T-helper 17 cell (primary cell): Measurements from ENCODE around the gene ZNF600. TPM values are rescaled to one million over a fixed set of nuclear protein-coding genes. Genes with fewer than 3 reads are reported as not detected.
"Not testable (repeated sequence)": the region's sequence is repeated elsewhere in the genome, so short reads cannot be mapped to it uniquely, and the experiment has no call there.

Source experiments
- ATAC-seq: fragments of 150-1000 bp; cut with Tn5 transposase; 2 replicates; pipeline ENCODE4 v1.10.0; 2021; ENCODE audit warnings: mild to moderate bottlenecking, moderate library complexity
- DNase-seq, 3 donors: peaks; one replicate each; pipeline versions ENCODE4 v3.0.0 to v3.0.0-alpha.2; 2020 to 2021
- H3K9me3 ChIP-seq: one replicate; pipeline ENCODE4 v1.7.0; 2013; ENCODE audit warnings: low read length, mild to moderate bottlenecking; ENCODE audit not compliant: control insufficient read depth, poor library complexity, severe bottlenecking
- H3K27ac Mint-ChIP-seq: one replicate; pipeline ENCODE4 v1.8.0; 2022; ENCODE audit warnings: mild to moderate bottlenecking, moderate library complexity, mixed read lengths
- H3K27me3 Mint-ChIP-seq: one replicate; pipeline ENCODE4 v1.8.0; 2022; ENCODE audit warnings: mixed read lengths
- H3K36me3 Mint-ChIP-seq: one replicate; pipeline ENCODE4 v1.8.0; 2022; ENCODE audit warnings: low read depth, mixed read lengths
- H3K4me1 Mint-ChIP-seq: one replicate; pipeline ENCODE4 v1.8.0; 2022; ENCODE audit warnings: mild to moderate bottlenecking, mixed read lengths
- H3K4me3 Mint-ChIP-seq: one replicate; pipeline ENCODE4 v1.8.0; 2022; ENCODE audit warnings: mild to moderate bottlenecking, moderate library complexity, mixed read lengths
- total RNA-seq, 4 donors: library from RNA in 2 of 4; stranded (reverse) in 2 of 4; gene quantifications; one replicate each; pipeline ENCODE4 v1.2.3 and lab custom pipeline; 2022 to 2026

Gene ZNF600
- total RNA-seq, 2 donors from 2014 or later, result 5.7 to 17.9 TPM

- H3K36me3 Mint-ChIP-seq, result peaks cover 3% of the 10 kb centered on the region
Measured at GRCh38 chr19:52785506-52785905, 1.1 kb downstream of the ZNF600 start.

GRCh38 chr19:52782864-52783263, 3.7 kb downstream of the ZNF600 start:
- not testable (repeated sequence) for H3K4me3 Mint-ChIP-seq, H3K9me3 ChIP-seq, H3K36me3 Mint-ChIP-seq, ATAC-seq, DNase-seq, H3K27me3 Mint-ChIP-seq
- Mint-ChIP-seq H3K4me1 (peaks cover 13% of the 10 kb centered on the region), H3K27ac (peak overlapping the region; percentile 24)

More at GRCh38 chr19:52785506-52785905, 1.1 kb downstream of the ZNF600 start:
- ATAC-seq (no peak), DNase-seq (no peak)
- peak overlapping the region; percentile 83 for H3K27ac Mint-ChIP-seq
- peaks cover 4% of the 10 kb centered on the region for H3K9me3 ChIP-seq
- H3K27me3 Mint-ChIP-seq, result no peaks in the 10 kb centered on the region
- peak overlapping the region; percentile 85 for H3K4me3 Mint-ChIP-seq
- peaks cover 15% of the 10 kb centered on the region for H3K4me1 Mint-ChIP-seq

- H3K9me3 ChIP-seq, result peaks cover 7% of the 10 kb centered on the region
- Mint-ChIP-seq H3K36me3 (peaks cover 14% of the 10 kb centered on the region), H3K27ac (no peak overlapping the region), H3K27me3 (no peaks in the 10 kb centered on the region), H3K4me3 (peak overlapping the region; percentile 63), H3K4me1 (no peaks in the 10 kb centered on the region)
- ATAC-seq, result no peak
- no peak for DNase-seq
Measured at GRCh38 chr19:52778811-52779210, 7.8 kb downstream of the ZNF600 start.

GRCh38 chr19:52756447-52756846, 30.1 kb downstream of the ZNF600 start:
- not testable (repeated sequence) for H3K4me3 Mint-ChIP-seq, H3K36me3 Mint-ChIP-seq

DNA sequence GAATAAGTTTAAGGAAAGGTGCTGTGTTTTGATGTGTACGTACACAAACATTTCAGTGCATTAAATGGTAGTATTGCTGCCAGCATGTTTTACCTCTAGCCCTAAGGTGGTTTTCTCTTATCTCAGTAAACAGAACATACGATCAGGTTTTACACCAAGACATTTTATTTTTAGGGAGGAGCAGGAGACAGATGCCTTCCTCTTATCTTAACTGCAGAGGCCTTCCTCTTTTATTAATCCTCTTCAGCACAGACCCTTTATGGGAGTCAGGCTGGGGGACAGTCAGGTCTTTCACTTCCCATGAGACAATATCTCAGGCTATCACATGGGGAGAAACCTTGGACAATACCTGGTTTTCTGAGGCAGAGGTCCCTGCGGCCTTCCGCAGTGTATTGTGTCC, 36.8 kb downstream of the ZNF600 start:
- H3K9me3 ChIP-seq, result no peaks in the 10 kb centered on the region
- H3K4me1 Mint-ChIP-seq, result no peaks in the 10 kb centered on the region
- DNase-seq (no peak), ATAC-seq (no peak)
- no peaks in the 10 kb centered on the region for H3K27me3 Mint-ChIP-seq
- no peak overlapping the region for H3K27ac Mint-ChIP-seq
- H3K36me3 Mint-ChIP-seq, result peaks cover 2% of the 10 kb centered on the region
- no peak overlapping the region for H3K4me3 Mint-ChIP-seq

More at GRCh38 chr19:52756447-52756846, 30.1 kb downstream of the ZNF600 start:
- H3K9me3 ChIP-seq, H3K27me3 Mint-ChIP-seq, H3K4me1 Mint-ChIP-seq, H3K27ac Mint-ChIP-seq, ATAC-seq, DNase-seq: not testable (repeated sequence)

DNA sequence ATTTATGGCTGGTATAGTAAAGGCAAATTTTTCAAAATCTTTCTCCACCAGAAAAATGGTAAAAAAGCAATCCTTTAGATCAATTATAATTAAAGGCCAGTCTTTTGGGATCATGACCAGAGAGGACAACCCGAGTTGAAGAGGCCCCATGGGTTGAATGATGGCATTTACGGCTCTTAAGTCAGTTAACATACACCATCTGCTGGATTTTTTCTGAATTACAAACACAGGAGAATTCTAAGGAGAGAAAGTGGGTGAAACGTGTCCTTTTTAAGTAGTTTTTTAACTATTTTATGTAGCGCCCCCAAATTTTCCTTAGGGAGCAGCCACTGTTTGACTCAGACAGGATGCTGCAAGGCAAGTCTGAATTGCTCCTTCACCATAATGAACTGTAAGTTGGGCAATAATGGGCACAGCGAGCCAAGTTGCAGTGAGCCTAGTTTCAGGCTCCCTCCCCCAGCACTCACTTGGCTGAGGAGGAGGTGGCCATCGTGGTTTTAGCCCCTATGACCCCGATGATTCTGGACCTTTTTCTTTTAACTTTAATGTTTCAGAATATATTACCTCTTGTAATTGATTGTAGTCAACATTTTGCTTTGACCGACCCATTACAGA, 38.1 kb downstream of the ZNF600 start:
- Mint-ChIP-seq H3K4me1 (no peaks in the 10 kb centered on the region), H3K4me3 (no peak overlapping the region), H3K36me3 (no peaks in the 10 kb centered on the region), H3K27me3 (no peaks in the 10 kb centered on the region), H3K27ac (no peak overlapping the region)
- no peak for ATAC-seq
- no peak for DNase-seq
- H3K9me3 ChIP-seq, result no peaks in the 10 kb centered on the region

DNA sequence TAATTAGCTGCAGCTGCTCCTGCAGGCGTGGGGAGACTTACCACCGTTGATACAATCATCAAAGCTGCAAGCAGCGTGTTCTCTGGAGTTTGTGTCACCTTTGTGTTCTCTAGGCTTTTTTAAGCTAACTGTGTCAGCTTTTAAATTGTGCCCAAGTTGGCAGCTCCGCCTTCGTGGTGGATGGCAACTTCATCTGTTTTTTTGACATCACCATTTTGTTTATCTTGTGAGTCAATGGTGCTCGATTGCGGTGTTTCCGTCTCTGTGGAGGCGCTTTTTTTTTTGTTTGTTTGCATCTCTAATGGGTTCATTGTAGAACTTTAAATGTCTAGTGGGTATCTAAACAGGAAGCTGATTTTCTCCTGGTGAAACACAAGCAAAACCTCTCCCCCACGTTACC, 40.7 kb downstream of the ZNF600 start:
- not testable (repeated sequence) for H3K9me3 ChIP-seq, H3K4me3 Mint-ChIP-seq, H3K36me3 Mint-ChIP-seq, DNase-seq, H3K27ac Mint-ChIP-seq, H3K27me3 Mint-ChIP-seq, ATAC-seq
- peaks cover 11% of the 10 kb centered on the region for H3K4me1 Mint-ChIP-seq

GRCh38 chr19:52743091-52743490, 43.5 kb downstream of the ZNF600 start:
- no peak for DNase-seq
- no peak for ATAC-seq
- H3K9me3 ChIP-seq, result no peaks in the 10 kb centered on the region
- H3K27me3 Mint-ChIP-seq, result no peaks in the 10 kb centered on the region
- no peak overlapping the region for H3K4me3 Mint-ChIP-seq
- peaks cover 11% of the 10 kb centered on the region for H3K4me1 Mint-ChIP-seq
- peak overlapping the region; percentile 8 for H3K27ac Mint-ChIP-seq
- H3K36me3 Mint-ChIP-seq, result no peaks in the 10 kb centered on the region

DNA sequence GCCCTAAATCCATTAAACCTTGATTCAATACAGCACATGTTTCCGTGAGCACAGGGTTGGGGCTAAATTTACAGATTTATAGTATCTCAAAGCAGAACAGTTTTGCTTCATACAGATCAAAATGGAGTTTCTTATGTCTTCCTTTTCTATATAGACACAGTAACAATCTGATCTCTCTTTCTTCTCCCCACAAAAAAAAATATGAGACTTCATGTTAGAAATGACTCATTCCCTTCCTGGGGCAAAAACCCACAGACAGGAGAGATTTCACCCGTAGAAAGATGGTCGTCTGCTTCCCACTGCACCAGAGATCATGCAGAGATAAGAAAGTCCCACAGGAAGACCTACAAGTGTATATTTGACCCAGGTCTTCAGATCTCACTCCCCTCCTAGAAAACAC, 44.1 kb downstream of the ZNF600 start:
- H3K36me3 Mint-ChIP-seq, result no peaks in the 10 kb centered on the region
- no peak overlapping the region for H3K27ac Mint-ChIP-seq
- H3K4me1 Mint-ChIP-seq, result peaks cover 11% of the 10 kb centered on the region
- H3K27me3 Mint-ChIP-seq, result no peaks in the 10 kb centered on the region
- no peaks in the 10 kb centered on the region for H3K9me3 ChIP-seq
- ATAC-seq (no peak), DNase-seq (no peak)
- H3K4me3 Mint-ChIP-seq, result no peak overlapping the region

GRCh38 chr19:52741951-52742485, 44.6 kb downstream of the ZNF600 start:
- H3K4me3 Mint-ChIP-seq, result no peak overlapping the region
- H3K27ac Mint-ChIP-seq, result no peak overlapping the region

GRCh38 chr19:52741371-52741770, 45.2 kb downstream of the ZNF600 start:
- peaks cover 11% of the 10 kb centered on the region for H3K4me1 Mint-ChIP-seq
- DNase-seq, H3K9me3 ChIP-seq, H3K27me3 Mint-ChIP-seq, H3K27ac Mint-ChIP-seq, H3K4me3 Mint-ChIP-seq, ATAC-seq, H3K36me3 Mint-ChIP-seq: not testable (repeated sequence)

More at GRCh38 chr19:52741951-52742485, 44.6 kb downstream of the ZNF600 start:
- no peak for DNase-seq
- H3K36me3 Mint-ChIP-seq, result no peaks in the 10 kb centered on the region
- no peak for ATAC-seq
- H3K9me3 ChIP-seq, result no peaks in the 10 kb centered on the region
- no peaks in the 10 kb centered on the region for H3K27me3 Mint-ChIP-seq
- H3K4me1 Mint-ChIP-seq, result peaks cover 11% of the 10 kb centered on the region

DNA sequence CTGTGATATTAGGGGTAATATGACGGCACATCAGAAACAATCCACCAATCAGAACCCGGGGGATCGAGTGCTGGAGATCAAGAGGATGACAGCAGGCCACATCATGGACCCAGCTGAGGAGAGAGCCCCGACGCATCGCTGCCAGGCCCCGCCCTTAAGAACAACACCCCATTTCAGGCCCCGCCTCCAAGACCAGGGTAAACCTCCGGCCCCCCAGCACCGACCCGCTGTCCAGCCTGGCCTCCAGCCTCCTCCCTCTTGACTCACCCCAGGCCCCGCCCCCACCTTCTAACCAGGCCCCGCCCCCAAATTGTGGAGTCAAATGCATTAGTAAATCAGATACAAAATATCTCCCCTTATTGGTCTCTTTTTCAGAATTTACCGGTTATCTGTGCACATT, 47.0 kb downstream of the ZNF600 start:
- H3K36me3 Mint-ChIP-seq, result no peaks in the 10 kb centered on the region
- DNase-seq (no peak), ATAC-seq (no peak)
- H3K4me1 Mint-ChIP-seq, result peaks cover 13% of the 10 kb centered on the region
- no peak overlapping the region for H3K27ac Mint-ChIP-seq
- no peak overlapping the region for H3K4me3 Mint-ChIP-seq
- no peaks in the 10 kb centered on the region for H3K27me3 Mint-ChIP-seq
- H3K9me3 ChIP-seq, result no peaks in the 10 kb centered on the region

- H3K27me3 Mint-ChIP-seq, result no peaks in the 10 kb centered on the region
- H3K36me3 Mint-ChIP-seq, result peaks cover 2% of the 10 kb centered on the region
- peak overlapping the region; percentile 91 for H3K27ac Mint-ChIP-seq
- ATAC-seq (no peak), DNase-seq (no peak)
- peaks cover 13% of the 10 kb centered on the region for H3K4me1 Mint-ChIP-seq
- no peaks in the 10 kb centered on the region for H3K9me3 ChIP-seq
- peak overlapping the region; percentile 91 for H3K4me3 Mint-ChIP-seq
Measured at GRCh38 chr19:52735734-52736133, 50.9 kb downstream of the ZNF600 start.
